ENCODE data around the gene FCHO1.

DNA sequence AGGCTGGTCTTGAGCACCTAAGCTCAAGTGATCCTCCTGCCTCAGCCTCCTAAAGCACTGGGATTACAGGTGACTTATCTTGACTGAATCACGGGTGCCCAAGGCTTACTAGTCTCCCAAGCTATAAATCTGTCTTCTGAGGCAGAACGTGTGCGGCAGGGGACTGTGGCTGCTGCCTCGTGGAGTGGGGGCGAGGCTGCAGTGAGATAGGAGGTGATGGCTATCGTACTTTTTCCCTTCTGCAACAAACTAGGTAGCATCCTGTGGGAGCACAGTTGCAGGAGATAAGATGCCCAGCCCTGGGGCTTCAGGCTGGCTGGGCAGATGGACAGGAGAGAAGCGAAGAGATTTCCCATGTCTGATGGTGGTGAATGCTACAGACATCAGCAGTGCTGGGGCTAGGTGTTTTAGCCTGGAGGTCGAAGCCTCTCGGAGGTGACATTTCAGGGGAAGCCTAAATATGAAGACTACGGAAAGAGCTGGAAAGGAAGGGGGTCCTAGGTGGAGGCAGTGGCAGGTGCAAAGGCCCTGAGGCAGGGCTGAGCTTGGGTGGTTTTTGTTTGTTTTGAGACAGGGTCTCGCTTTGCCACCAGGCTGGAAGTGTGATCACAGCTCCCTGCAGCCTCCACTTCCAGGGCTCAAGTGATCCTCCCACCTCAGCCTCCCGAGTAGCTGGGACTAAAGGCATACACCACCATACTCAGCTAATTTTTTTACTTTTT, 51.0 kb downstream of the FCHO1 start:
- TF ChIP-seq, protein P1, sequence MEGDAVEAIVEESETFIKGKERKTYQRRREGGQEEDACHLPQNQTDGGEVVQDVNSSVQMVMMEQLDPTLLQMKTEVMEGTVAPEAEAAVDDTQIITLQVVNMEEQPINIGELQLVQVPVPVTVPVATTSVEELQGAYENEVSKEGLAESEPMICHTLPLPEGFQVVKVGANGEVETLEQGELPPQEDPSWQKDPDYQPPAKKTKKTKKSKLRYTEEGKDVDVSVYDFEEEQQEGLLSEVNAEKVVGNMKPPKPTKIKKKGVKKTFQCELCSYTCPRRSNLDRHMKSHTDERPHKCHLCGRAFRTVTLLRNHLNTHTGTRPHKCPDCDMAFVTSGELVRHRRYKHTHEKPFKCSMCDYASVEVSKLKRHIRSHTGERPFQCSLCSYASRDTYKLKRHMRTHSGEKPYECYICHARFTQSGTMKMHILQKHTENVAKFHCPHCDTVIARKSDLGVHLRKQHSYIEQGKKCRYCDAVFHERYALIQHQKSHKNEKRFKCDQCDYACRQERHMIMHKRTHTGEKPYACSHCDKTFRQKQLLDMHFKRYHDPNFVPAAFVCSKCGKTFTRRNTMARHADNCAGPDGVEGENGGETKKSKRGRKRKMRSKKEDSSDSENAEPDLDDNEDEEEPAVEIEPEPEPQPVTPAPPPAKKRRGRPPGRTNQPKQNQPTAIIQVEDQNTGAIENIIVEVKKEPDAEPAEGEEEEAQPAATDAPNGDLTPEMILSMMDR (IDR thresholded peaks at IDR 0.05), result no peak
- no peak for TF ChIP-seq POLR2A (IDR thresholded peaks at IDR 0.05)
- TF ChIP-seq EP300 (IDR thresholded peaks at IDR 0.05), result no peak

All from tibial nerve (tissue), 4 donors.